Measurements from ENCODE around the gene FCN2.

The FCN2 gene

DNA sequence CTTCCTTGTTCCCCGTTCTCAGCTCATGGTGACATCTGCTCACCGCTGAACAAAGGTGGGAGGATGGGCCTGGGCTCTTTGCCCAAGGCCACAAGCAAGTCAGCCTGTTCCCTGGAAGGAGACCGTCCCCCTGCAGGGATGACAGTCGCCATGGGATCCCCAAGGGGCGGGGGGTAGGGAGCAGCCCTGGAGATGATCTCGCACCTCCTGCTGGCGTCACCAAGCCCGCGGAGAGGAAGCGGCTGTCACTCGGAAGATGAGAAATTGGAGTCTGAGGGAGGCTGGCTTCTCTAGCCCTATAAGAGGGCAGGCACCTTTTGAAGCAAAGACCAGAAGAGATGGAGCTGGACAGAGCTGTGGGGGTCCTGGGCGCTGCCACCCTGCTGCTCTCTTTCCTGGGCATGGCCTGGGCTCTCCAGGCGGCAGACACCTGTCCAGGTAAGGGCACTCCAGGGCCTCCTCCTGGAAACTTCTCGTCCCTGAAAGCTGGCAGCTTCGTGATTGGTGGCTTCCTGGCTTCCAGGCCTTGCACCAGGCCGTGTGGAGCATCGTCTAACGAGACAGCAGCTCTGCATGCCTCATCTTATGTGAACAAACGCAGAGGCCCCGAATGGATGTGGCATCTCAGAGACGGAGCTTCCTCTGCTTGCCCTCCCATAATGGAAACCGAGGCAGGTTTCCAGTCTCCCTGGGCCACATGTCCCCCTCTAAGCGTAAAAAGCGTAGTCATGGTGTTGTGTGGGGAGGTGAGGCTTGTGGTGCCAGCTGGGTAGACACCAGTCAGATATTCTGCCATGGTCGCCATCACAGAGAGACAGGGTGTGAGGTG is at the start of gene FCN2:
Gene FCN2, plus strand, starts transcription at position 327 of the 829 bp plus-strand sequence. Its CDS starts 12 bp downstream, at position 339.
- DNase-seq: no peak

DNA sequence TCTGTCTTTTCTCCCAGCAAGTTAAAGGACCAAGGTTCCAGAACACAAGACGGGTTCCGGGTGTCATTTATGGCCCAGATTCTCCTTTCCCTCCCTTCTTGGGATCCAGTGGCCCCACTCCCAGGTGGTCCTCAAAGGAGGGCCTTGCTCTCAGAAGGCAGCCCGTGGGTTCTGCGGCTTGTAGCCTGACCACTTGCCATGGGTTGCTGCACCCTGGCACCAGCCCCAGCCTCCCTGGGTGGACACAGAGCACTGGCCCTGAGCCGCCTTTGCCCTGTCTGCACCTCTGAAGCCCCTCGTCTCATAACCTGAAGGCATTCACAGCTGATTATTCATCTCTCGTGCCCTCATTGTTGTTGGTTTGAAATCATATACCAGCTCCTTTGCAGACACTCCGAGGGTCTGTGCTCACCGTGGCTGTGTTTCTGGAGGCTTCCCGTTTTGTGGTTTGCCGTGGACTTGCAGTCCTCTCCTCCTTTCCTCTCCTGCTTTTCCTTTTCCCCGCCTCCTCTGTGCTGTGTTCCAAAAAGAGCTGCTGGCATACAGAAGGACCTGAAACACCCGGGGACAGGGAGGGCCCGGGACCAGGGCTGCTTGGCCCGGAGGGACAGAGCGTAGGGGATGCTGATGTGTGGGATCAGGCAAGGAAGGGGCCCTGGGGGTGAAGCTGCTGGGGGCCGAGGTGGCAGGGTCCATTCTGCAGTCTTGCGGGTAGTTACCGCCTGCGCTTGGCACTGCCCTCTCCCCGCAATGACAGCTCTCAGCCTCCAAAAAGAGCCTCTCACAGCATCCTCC is 49.5 kb upstream of the FCN2 start:
- DNase-seq: no peak

DNA sequence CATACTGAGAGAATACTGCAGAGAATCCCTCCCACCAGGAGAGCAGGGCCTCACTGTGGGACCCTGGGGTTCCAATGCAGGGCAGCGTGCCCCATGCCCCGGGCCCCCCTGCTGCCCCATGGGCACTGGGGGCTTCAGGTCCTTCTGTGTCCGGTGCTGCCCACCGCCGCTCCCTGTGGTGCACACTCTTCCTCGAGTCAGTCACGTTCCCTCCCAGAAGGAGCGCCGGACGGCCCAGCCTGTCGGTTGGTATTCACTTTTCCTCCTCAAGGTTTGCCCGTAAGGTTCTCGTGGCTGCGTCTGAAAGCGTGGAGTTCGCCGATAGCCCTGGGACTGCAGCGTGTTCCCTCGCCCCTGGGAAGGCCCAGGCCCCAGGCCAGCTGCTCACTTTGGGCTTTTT is 48.1 kb upstream of the FCN2 start:
- no peak for DNase-seq

DNA sequence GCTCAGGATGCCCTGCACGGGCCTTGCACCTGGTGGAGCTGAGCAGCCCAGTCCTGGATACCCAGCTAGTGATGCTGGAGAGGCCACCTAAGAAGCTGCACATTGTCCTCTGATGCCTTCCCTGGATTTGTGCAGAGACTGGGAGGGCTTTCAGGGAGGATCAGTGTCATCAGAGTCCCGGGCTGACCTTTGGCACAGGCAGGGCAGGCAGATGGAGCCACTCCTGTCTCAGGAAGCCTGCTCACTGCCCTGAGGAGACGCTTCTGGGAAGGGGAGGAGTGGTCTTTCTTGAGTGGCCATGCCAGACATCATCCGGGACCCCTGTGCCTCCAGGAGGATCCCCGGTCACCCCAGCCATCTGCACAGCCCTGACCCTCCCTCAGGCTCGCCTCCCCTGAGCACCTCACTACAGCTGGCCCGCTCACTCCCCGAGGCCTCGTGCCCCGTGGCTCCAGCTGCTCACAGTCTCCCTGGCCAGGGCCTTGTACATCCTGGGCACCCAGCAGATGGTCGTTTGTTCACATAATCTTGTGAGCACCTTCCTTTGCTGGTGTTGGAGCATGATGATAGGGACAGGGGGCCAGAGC is 47.2 kb upstream of the FCN2 start:
- DNase-seq: no peak

DNA sequence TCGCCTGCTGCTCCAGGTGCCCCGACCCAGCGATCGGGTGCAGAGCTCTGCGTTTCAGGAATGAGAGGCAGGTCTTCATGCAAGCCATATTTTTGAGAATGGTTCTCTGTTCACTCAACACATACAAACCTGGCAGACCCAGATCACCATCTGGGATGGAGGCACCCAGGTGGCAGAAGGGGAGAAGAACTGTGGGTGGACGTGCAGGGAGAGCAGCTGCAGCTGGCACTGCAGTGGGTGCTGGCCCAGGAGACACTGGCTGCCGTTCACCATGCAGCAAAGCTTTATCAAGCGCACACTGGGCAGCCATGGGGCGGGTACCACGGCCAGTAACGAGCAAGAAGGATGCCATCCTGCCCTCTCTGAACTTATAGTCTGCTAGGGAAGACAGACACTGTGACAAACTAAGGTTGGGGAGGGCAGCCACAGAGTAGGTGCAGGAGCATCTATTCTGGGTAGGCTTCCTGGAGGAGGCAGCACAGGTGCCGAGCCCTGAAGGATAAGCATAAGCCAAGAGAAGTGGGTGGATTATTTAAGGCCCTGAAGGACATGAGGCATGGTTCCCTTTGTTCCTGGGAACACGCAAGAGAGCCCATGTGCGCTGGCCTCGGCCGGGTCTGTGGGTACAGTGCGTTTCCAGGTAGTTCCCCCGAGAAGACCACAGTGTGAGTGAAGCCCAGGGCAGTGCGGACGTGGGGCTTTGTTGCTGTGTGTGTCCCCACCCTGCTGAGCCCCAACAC is 46.2 kb upstream of the FCN2 start:
- no peak for DNase-seq

DNA sequence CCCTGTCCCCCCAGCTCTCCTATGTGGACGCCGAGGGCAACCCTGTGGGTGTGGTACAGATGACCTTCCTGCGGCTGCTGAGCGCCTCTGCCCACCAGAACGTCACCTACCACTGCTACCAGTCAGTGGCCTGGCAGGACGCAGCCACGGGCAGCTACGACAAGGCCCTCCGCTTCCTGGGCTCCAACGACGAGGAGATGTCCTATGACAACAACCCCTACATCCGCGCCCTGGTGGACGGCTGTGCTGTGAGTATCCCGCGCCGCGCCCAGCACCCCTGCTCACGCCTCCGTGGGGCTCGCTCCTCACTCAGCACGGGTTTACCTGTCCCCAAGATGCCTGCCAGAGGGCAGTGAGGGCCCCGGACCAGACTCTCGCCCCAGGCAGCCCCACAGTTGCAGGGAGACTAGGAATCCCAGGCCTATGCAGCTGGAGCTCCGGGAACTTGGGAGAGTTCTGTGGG is 45.6 kb upstream of the FCN2 start:
- DNase-seq: no peak

DNA sequence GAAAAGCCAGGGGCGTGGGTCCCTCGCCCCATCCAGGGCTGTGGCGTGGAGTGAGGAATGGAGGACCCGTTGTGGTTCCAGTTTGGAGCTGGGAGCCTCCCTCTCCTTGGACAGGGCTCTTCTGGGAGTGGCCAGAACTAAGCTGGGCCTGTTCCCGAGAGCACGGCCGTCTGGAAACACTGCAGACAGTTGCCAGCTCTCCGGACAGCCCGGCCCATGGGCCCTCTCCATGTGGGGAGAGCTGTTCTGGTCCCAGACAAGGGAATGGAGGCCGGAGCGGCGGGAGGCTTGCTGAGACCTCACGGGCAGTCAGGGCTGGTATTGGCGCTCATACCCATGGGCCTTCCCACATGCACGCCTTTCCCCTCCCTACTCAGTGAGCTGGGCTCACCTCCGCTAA is 45.2 kb upstream of the FCN2 start:
- DNase-seq: no peak

DNA sequence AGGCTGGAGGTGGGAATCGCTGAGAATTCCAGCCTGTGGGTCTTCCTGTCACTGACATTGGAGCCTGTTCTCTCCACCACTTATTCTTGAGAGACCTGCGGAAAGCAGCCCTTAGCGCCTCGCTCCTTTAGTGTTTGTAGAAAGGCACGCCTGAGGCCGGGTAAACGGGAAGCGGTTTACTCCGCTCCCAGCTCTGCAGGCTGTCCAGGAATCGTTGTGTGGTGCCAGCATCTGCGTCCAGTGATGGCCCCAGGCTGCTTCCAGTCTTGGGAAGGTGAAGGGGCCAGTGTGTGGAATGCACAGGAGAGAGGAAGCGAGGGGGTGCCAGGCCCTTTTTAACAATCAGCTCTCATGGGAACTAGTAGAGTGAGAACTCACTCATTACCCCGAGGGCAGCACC is 44.6 kb upstream of the FCN2 start:
- no peak for DNase-seq

DNA sequence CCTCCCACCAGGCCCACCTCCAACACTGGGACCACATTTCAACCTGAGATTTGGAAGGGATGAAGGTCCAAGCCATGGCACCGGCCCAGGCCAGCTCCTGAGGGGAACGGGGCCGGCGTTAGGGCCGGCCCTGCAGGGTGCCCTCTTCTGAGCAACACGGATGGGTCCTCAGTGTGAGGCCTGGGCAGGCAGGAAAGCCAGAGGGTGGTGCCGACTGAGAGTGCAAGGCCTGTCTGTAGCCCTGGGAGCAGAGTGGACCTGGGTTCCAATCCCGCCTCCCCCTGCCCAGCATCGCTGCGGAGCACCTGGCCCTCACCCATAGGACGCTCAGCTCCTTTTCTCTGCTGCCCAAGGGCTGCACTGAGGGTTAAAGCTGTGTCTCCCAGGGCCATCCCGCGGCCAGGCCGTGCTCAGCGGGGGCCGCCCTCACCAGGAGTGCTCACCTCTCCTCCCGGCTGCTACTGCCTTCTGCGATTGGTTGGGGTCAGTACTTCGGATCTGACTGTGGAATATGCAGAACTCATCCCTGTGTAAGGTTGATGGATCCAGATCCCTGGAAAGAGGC is 44.1 kb upstream of the FCN2 start:
- DNase-seq: no peak

DNA sequence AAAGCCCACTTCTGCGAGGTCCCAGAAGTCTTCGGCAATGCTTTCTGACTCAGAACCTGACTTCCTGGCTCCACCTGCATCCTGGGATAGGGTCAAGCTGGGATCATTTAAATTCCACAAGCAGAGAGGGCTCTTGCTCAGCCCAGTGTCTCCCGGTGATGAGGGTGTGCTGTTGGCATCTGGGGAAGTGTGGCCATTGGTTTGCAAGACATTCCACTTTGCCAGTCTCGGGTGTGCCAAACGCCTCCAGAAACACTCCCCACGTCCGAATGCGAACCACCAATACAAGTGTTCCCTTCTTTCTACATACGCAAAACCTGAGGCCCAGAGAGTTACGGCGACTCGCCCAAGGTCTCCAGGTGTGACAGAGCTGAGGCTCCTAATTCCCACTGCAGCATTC is 43.1 kb upstream of the FCN2 start:
- DNase-seq: no peak

DNA sequence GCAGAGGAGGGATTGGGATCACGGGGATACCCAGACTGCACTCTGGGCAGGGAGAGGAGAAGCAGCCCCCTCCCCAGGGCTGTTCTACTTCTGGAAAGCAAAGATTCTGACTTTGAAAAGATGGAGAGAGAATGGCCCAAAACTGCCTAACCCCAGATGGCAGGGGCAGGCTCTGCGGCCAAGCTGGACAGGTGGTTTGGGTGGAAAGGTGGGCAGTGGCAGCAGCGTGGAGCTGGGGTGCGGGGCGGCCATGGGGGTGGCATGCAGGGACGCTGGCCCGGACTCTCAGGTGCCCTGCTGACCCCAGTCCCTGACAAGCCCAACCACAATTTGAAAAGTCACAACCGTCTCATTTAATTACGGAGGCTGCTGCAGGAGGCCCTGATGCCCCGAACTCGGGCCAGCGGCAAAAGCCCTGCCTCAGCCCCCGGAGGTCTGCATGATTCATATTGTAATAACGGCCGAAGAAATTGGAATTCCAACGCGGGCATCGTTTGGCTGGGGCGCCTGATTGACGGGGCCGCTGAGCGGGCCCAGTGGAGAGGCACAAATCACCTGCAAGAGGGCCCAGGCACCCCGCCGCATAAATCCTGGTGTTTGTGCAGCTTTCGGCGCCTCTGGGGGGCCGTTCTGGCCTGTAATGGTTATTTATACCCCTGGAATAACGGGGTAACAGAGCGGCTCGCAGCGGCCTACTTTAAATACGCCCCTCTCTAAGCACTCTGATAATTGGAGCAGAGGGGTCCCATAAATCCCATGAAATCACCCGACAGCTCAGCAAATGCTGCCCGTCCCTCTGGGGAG is 41.8 kb upstream of the FCN2 start:
- no peak for DNase-seq

DNA sequence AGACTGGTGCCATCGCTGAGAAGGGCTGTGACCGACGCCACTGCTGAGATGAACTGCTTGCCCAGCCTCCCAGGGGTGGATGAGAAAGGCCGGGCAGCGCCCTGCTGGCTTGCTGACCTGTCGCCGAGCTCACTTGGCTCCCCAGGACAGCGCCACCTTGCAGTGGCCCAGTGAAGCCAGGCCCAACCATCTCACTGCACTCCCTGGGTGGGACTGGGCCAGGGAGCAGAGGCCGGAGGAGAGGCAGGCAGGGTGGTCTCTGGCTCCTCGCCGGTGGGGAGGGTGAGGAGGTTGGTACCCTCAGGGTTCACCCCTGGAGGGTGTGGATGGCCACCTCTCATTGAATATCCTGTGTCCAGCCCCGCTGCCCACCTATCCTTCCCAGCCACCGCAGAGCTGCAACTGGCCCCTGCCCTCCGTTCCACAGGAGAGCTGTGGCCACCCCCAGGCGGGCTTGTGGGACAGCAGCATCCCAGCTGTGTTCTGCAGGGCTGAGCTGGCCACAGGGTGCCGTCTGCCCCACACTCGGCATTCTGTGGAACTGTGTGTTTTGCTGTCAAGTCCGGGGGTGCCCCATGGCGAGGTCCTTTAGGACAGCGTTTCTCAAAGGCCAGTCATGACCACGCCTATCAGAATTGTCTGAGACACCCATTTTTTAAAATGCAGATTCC is 41.0 kb upstream of the FCN2 start:
- no peak for DNase-seq

DNA sequence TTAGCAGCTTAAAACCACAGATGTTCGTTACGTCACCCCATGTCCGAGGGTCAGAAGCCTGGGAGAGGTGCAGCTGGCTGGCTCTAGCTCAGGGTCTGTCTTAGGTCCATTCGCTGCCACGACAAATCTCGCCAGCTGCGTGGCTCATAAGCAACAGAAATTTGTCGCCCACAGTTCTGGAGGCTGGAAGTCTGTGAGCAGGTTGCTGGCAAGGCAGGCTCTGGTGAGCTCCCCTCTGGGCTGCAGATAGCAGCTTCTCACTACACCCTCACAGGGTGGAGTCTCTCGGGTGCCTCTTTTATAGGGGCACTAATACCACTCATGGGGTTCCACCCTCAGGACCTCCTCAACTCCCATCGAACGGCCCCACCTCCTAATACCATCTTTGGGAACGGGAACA is 40.1 kb upstream of the FCN2 start:
- DNase-seq: no peak

DNA sequence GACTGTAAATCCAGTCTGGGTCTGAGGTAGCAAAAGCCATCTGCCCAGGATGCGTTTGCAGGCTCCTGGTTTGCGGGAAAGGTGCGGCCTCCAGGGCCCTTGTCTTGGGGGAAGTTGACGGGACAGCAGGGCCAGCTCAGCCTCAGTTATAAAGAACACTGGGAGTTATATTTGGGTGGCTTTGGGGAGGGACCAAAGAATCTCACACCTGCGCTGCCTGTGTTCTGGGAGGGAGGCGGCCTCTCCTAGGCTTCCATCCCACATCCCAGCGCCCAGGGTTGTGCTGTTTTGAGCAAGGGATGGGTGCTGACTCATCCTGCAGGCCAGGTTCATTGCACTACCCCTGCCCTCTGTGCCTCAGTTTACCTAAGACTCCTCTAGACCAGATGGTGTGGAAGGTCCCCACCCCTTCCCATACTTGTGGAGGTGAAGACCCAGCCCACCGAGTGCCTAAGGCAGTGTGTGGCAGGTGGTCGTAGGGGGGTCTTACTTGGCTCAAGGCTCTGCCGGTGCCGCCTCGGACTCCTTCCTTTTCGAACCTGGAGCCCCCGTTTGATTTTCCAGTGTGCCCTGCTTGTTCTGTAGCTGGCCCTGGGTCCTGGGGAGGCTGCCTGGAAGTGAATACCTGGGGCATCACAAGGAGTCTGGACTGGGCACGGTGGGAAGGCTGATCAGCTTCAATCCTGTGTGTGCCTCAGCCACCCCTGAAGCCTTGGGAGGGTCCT is 39.3 kb upstream of the FCN2 start:
- no peak for DNase-seq

DNA sequence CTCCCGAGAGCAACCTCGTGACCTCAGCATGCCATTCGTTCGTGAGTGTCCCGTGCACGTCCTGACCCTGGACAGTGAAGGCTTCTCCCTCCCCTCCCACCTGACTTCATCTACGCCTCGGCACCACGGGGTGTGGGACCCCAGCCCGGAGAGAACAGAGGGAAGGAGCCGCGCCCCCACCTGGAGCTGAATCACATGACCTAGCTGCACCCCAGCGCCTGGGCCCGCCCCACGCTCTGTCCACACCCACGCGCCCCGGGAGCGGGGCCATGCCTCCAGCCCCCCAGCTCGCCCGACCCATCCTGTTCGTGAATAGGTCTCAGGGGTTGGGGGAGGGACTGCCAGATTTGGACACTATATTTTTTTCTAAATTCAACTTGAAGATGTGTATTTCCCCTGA is 38.3 kb upstream of the FCN2 start:
- no peak for DNase-seq

DNA sequence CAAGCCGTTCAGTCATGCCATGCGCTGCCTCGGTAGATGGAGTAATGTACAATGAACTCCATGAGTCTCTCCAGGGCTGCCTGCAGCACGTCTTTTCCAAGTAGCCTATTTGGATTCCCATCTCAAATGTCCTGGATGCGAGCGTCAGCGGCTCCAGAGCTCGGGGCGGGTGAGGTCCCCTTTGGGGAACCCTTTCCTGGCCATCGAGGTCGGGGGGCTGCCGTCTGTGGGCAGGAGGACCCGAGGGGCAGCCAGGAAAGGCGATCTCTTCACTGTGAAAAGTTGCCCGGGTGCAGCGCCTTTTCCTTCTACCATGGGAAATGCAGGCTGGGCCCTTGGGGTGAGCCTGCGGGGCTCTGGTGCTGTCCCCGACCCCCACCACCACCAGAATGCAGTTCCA is 36.9 kb upstream of the FCN2 start:
- no peak for DNase-seq

DNA sequence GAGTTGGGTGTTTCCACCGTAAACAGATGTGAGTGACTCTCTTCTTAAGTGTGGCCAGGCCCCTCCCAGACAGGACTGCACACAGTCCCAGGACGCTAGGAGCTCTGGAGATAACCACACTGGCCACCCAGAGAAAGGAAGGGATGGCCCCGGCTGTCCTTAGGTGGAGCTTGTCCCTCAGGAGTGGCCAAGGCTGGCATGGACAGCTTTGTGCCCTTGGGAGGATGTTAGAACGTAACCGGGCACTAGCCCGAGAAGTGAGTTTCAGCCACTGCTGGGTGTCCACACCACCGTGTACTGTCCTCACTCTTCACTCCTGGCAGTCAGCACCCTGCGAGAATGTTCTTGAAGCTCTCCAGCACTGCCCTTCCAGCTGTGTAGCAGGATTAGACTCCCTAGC is 35.8 kb upstream of the FCN2 start:
- no peak for DNase-seq

DNA sequence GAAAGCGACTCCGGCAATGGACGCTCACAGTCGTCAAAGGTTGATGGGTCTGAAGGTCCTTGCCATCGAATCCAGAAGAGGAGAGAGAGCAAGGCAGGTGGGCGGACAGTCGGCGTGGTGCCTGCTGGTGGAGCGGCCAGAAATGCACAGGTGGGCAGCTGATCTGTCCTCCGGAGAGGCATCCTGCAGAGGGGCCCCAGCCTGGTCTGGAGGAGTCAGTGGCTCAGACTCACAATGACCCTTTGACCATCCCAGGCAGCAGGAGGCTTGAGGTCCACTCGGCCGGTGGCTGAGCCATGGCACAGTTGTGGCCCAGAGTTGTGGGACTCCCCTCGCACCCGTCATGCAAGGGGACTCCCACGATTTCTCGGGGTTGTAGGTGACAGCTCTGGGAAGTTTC is 34.4 kb upstream of the FCN2 start:
- no peak for DNase-seq

DNA sequence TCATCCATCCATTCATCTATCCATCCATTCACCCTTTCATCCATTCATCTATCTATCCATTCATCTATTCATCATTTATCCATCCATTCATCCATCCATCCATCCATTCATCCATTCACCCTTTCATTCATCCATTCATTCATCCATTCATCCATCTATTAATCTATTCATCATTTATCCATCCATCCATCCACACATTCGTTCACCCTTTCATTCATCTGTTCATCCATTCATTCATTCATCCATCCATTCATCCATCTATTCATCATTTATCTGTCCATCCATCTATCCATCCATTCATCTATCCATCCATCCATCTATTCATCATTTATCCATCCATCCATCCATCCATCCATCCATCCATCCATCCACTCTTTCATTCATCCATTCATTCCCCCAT is 33.9 kb upstream of the FCN2 start:
- no peak for DNase-seq

DNA sequence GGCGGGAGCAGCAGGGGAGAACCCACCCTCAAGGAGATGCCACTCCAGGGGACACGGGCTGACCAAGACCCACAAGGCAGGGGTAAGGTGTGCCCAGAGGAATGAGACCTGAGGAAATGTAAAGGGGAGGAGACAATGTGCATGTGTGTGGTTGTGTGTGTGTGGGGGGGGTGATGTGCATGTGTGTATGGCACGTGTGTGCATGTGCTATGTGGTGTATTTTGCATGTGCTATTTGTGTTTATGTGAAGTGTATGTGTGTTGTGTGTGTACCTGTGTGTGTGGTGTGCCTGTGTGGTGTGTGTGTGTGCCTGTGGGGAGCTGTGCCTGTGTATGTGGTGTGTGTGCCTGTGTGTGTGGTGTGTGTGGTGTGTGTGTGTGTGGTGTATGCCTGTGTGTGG is 33.5 kb upstream of the FCN2 start:
- no peak for DNase-seq
